Fibroblast of skin of left quadriceps (primary cell): ENCODE measurements around the gene DLX5.
"Not testable (repeated sequence)": the region's sequence is repeated elsewhere in the genome, so short reads cannot be mapped to it uniquely, and the experiment has no call there.

Experiments used
- DNase-seq, 2 experiments: peaks; one replicate each; pipeline ENCODE4 v3.0.0-alpha.2; 2013; ENCODE audit warnings: low read depth in 2 of 2

The DLX5 gene

DNA sequence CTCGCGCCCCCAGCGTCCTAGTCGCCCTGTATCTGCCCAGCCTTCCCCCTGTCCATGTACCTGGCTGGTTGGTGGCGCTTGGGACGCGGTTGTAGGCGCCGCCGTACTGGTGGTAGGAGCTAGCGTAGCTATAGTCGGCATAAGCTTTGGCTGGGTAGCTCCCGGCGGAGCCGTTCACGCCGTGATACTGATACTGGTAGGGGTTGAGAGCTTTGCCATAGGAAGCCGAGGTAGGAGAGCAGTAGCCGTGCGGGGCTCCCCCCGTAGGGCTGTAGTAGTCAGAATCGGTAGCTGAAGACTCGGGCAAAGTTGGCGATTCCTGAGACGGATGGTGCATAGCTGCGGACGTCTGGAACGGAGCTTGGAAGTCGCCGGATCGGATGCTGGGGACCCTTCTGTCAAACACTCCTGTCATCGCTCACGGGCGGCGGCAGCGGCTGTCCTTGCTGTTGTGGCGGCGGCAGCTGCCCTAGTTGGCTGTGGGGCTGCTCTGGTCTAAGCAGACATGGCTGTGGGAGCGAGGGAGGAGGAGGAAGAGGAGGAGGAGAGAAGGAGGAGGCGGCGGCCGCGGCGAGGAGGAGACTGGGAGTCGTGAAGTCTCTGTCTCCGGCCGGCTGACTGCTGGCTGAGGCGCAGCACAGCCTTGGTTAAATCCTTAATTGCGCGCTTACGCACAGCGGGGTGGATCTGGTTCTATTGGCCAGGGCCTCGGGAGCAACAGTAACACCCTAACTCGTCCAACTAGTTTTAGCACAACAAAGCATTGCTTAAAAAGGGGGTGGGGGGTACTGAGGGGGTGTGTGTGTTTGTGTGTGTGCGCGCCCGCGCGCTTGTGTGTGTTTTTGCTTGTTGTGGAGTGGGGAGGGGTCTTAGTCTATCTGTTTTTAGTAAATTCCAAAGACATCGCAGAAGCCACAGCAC is at the start of gene DLX5:
Gene DLX5 (minus strand): TSS at position 623 of the 921 bp plus-strand sequence. CDS start 208 bp downstream, at position 415.
- no peak for DNase-seq

GRCh38 chr7:97072025-97072424 is 47.4 kb upstream of the DLX5 start:
- DNase-seq, result not testable (repeated sequence)

GRCh38 chr7:97064972-97065587 is 40.4 kb upstream of the DLX5 start:
- DNase-seq, result peak; percentile 2 to 12

DNA sequence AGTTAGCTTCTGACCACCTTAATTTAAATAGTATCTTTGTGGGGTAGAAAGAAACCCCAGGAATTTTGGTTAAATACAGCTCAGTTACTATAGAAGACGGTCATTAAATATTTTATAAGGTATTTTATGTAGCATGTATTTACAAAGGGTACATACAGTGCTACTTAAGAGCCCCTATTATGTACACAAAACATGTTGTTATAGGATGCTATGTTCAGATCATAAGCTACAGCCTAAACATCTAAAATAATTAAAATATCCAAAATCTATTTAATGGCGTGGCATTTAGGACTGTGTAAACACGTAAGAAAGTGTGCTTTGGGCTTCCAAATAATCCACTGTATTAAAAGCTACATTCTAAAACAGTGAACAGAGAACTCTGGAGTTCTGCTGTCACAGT is 39.4 kb upstream of the DLX5 start:
- no peak for DNase-seq

DNA sequence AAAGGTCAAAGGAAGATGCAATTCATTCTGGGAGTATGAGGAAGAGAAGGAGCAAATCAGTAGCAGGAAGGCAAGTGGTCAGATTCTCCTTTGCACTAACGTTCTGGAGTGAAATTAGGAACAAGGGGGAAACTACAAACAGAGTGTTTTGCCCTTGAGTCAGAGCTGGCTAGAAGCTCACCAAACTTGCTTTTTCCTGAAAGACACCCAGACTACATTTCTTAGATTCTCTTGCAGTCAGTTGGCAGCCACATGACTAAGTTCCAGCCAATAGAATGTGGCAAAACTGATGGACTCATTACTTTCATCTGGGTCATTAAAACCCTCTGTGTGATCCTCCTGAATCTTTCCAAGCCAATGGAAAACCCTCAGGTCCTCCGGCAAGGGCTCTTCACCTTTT is 18.6 kb upstream of the DLX5 start:
- no peak for DNase-seq

DNA sequence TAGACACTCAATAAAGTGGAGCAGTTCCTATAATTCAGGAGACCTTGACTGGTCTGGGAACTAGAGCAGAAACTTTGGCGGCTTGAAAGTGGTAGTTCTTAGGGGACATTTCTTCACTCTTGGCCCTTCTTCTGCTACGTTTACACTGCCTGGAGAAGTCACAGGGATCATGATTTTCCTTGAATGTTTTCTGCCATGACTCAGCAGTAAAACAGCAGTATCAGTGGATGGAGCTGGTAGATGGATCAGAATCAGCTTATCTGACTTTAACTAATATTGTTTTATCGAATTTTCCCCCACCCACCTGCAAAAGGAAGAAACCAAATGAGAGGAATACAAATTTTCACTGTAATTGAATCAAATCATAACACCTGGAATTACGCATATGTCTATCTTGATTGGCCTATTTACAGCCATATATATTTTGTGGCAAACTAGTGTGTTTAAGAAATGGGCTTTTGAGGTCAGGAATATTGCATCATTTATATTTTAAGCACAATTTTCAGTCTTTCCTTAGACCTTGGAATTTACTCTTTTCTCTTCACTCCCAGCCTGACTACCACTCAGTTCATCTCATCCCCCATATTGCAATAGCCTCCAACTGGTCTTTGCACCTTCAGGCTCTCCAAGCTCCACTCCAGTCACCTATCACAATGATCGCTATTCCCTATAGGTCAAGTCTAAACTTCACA is 14.9 kb upstream of the DLX5 start:
- DNase-seq, result no peak

GRCh38 chr7:97034213-97034852 is 9.7 kb upstream of the DLX5 start:
- DNase-seq, result not testable (repeated sequence)

- peak; percentile 70 to 72 for DNase-seq
Measured at GRCh38 chr7:97027427-97028234, 3.0 kb upstream of the DLX5 start.

- DNase-seq, result no peak
Measured at GRCh38 chr7:97026715-97027426, 2.2 kb upstream of the DLX5 start.

- no peak for DNase-seq
Measured at GRCh38 chr7:97025983-97026714, 1.5 kb upstream of the DLX5 start.

GRCh38 chr7:97025130-97025499 is 484 bp upstream of the DLX5 start:
- DNase-seq, result no peak

GRCh38 chr7:97022491-97023306 is 1.9 kb downstream of the DLX5 start:
- no peak for DNase-seq

DNA sequence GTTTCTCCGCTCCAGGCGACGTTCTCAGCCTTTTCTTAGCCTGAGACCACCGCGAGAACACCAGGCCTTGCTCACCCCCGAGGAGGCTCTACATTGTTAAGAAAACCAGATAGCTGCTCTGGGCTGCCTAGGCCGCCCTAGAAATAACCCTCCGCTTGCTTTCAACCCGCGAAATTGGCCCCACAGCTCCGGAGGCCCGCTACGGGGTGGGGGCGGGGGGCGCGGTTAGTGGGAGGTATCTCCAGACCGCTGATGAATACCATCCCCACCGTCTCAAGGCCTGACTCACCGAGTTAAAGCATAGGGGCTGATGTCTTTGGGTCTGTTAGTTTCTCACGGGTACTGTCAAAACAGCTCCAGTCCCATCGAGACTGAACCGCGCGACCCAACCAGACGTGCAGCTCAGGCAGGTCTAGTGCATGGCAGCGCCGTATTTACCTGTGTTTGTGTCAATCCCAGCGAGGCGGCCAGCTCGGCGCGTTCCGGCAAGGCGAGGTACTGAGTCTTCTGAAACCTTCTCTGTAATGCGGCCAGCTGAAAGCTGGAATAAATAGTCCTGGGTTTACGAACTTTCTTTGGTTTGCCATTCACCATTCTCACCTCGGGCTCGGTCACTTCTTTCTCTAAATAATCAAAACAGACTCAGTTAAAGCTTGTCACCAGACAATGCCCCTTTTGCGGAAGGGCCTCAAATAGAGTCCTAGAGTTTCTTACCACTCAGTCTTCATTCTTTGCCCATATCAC is 2.7 kb downstream of the DLX5 start:
- DNase-seq, result no peak

GRCh38 chr7:97020996-97021746 is 3.5 kb downstream of the DLX5 start:
- DNase-seq, result no peak

GRCh38 chr7:97020601-97020995 is 4.0 kb downstream of the DLX5 start:
- no peak for DNase-seq

DNA sequence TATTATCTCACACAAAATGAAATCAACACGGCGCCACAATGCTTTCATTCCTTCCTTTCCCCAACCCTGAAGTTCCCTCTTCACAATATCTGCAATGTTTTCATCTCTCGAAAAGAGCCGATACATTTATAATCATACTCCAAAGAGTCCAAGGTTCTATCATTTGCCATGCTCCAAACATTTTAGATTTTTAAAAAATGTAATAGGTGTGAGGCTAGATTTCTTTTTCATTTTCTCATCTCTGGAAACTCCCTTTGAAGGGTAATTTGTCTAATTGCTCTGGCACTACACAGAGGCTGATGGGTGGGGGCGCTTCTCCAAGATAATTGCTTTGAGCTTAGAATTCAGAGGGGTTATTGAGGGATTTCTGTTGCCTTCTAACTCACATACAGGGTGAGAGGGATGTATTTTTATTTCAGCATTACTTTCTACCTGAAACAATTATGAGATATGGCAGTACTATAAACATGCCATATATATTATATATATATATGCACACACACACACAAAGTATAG is 4.9 kb downstream of the DLX5 start:
- no peak for DNase-seq

DNA sequence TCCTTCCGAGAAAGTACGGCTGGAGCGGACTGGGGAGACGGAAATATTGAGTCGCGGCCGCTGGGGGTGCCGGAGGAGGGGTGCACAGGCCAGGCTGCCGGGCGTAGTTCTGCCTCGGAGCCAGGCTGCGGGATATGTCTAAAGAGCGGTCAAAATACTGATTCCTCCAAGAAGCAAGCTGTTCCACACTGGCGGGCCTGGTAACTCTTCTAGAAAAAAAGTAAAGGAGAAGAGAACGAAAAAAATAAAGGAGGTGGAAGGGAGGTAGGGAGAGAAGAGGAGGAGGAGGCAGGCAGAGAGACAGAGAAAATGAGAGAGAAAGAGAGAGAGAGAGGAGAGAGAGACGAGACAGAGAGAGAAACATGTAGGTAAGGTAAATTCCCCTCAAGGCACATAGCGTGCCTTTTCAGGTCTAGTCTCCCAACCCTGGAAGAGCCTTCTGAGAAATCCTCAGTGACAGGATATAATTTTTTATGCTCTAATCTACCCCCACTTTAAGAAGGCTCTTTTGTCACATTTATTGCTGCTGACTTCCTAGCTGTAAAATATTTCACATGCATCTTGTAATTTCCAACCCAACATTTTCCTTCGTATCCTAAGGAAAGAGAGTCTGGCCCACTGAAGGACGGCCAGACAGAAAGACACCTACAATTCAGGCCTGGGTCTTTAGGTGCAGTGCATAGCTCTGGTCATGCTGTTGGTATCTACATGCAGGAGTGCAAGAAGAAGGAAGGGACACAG is 5.7 kb downstream of the DLX5 start:
- DNase-seq, result no peak
